ENCODE data around the gene SPDYE3.

GRCh38 chr7:100271716-100272537, 35.6 kb upstream of the SPDYE3 start:
- TF ChIP-seq CTCF (conservative IDR thresholded peaks at IDR 0.05 in 1 of 2, IDR thresholded peaks at IDR 0.05 in 1 of 2; ENCODE audit: extremely low read depth in 1 of 2, insufficient read depth in 1 of 2, low read depth in 1 of 2, low read length in 2 of 2) (peak; percentile 12 to 51), EZH2 (IDR thresholded peaks at IDR 0.05; ENCODE audit: borderline replicate concordance, low read length) (no peak)

Data from mammary epithelial cell (primary cell).